GM12892 (cell line): Measurements from ENCODE around the gene TAOK3.

Source experiments
- POLR2A ChIP-seq: IDR thresholded peaks from 2 replicates; pipeline ENCODE4 v1.6.1; 2011; ENCODE audit warnings: low read depth, low read length, control low read depth
- POLR2AphosphoS5 ChIP-seq: IDR thresholded peaks from 2 replicates; pipeline ENCODE4 v1.6.1; 2011; ENCODE audit warnings: low read depth, low read length, control low read depth

DNA sequence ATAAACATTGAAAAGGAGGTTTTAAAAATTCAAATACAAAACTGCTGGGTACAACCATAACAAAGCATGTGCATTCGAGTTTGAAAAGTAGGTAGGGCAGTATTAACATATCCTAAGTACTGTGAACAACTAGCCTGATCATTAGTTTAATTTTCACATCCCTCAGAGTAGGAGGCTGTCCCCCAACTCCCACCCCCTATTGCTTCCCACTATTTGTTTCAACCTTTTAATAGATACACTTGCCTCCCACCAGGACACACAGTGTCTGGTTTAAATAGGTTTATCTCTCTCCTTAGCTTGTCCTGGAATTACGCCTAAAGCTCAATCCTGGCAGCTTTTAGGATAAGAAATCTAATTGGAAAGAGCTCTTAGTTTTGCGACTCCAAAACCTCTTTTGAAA lies 2.1 kb downstream of the TAOK3 start:
- no peak for TF ChIP-seq POLR2A
- no peak for TF ChIP-seq POLR2AphosphoS5
